ENCODE data around the gene SIRT4.

The SIRT4 gene

GRCh38 chr12:120361506-120362208 lies 59.5 kb downstream of the SIRT4 start:
- no peak overlapping the region for H3K27ac Mint-ChIP-seq
- no peaks in the 10 kb centered on the region for H3K36me3 Mint-ChIP-seq
- peaks cover 37% of the 10 kb centered on the region for H3K27me3 Mint-ChIP-seq
- no peaks in the 10 kb centered on the region for H3K9me3 Mint-ChIP-seq (ENCODE audit: low read depth)
- peaks cover 8% of the 10 kb centered on the region for H3K4me1 Mint-ChIP-seq (ENCODE audit: low read depth)
- H3K4me3 Mint-ChIP-seq = peak overlapping the region; percentile 49
